ENCODE results near the gene SHTN1. TPM values are rescaled to one million over a fixed set of nuclear protein-coding genes. Genes with fewer than 3 reads are reported as not detected.

SHTN1 gene
- total RNA-seq, 1 donor from 2014 or later = 3.0 TPM

- Histone ChIP-seq H3K4me3 (no peak overlapping the region), H3K4me1 (no peaks in the 10 kb centered on the region), H3K27ac (no peak overlapping the region), H3K9me3 (no peaks in the 10 kb centered on the region), H3K36me3 (no peaks in the 10 kb centered on the region), H3K27me3 (no peaks in the 10 kb centered on the region)
- DNase-seq (ENCODE audit: low spot score in 2 of 2) = no peak
- intact Hi-C loops (cut with DNase I) = no loop called here
- TF ChIP-seq, protein P1, sequence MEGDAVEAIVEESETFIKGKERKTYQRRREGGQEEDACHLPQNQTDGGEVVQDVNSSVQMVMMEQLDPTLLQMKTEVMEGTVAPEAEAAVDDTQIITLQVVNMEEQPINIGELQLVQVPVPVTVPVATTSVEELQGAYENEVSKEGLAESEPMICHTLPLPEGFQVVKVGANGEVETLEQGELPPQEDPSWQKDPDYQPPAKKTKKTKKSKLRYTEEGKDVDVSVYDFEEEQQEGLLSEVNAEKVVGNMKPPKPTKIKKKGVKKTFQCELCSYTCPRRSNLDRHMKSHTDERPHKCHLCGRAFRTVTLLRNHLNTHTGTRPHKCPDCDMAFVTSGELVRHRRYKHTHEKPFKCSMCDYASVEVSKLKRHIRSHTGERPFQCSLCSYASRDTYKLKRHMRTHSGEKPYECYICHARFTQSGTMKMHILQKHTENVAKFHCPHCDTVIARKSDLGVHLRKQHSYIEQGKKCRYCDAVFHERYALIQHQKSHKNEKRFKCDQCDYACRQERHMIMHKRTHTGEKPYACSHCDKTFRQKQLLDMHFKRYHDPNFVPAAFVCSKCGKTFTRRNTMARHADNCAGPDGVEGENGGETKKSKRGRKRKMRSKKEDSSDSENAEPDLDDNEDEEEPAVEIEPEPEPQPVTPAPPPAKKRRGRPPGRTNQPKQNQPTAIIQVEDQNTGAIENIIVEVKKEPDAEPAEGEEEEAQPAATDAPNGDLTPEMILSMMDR (IDR thresholded peaks at IDR 0.05) = no peak
These were observed 20.6 kb downstream of the SHTN1 start for GRCh38 chr10:116984202-116984990.

DNA sequence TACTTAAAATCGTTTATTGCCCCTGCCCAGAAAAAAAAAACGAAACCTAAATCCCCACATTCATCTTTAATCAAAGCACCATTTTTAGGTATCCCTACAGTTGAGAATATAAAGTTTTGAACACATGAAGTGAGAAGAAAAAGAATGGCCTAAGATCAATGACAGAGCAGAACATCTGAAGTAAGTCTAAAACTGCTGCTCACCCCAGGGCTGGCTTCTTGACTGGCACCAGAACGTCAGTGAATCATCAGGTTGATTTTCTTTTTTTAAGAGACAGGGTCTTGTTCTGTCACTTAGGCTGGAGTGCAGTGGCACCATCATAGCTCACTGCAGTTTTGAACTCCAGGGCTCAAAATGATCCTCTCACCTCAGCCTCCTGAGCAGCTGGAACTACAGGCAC, 24.9 kb downstream of the SHTN1 start:
- Histone ChIP-seq H3K9me3 (no peaks in the 10 kb centered on the region), H3K27me3 (no peaks in the 10 kb centered on the region), H3K36me3 (peaks cover 0 to 3% of the 10 kb centered on the region in 2 donors), H3K4me1 (no peaks in the 10 kb centered on the region), H3K4me3 (no peak overlapping the region), H3K27ac (no peak overlapping the region)
- TF ChIP-seq, protein P1 (IDR thresholded peaks at IDR 0.05) = no peak
- DNase-seq (ENCODE audit: low spot score in 2 of 2) = no peak
- intact Hi-C loops (cut with DNase I) = no loop called here

DNA sequence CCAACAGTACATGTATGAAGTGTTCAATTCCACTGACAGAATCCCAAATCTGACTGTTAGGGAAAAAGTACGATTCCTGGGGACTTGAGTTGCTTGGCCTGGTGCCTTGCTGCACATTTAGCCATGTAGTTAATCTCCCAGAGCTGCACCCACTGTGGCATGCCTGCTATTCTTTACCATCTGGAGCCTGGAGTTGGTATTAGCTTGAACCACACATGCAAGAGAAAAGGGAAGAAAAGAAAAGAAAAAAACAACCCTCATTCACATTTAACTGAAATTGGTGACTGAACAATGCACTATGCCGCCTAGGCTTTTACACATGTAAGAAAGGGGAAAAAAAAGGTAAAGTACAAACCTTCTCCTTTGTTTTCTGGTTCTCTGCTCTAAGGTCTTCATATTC, 26.1 kb downstream of the SHTN1 start:
- intact Hi-C loops (cut with DNase I) = no loop called here
- Histone ChIP-seq H3K4me1 (no peaks in the 10 kb centered on the region), H3K27ac (no peak overlapping the region), H3K27me3 (no peaks in the 10 kb centered on the region), H3K36me3 (peaks cover 0 to 3% of the 10 kb centered on the region in 2 donors), H3K9me3 (no peaks in the 10 kb centered on the region), H3K4me3 (no peak overlapping the region)
- TF ChIP-seq, protein P1 (IDR thresholded peaks at IDR 0.05) = no peak
- DNase-seq (ENCODE audit: low spot score in 2 of 2) = no peak

DNA sequence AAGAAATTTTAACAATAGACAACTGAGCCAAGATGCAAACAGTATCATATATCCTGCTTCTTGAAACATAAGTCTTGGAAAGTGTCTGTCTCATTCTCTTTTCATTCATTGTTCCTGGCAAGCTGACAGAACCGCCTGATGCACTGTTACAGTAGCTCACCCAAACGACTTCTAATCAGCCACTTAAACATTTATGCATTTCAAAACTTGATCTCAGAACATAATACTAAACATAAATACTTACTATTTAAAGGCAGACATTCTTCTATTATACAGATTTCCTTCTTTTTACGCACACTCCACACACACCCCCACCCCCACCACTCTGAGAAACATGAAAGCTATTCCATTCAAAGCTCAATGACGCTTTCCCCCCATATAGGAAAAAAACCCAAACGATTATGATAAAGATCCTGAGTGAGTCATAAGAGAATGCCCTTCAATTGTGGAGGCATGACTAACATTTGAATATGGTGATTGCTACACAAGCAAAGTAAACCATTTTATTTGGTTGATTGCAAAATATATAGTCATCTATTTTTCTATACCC, 30.5 kb downstream of the SHTN1 start:
- H3K4me1 ChIP-seq = no peaks in the 10 kb centered on the region
- peaks cover 0 to 3% of the 10 kb centered on the region in 2 donors for H3K36me3 ChIP-seq
- intact Hi-C loops (cut with DNase I) = no loop called here
- H3K27ac ChIP-seq = no peak overlapping the region
- no peaks in the 10 kb centered on the region for H3K27me3 ChIP-seq
- no peaks in the 10 kb centered on the region for H3K9me3 ChIP-seq
- TF ChIP-seq, protein P1 (IDR thresholded peaks at IDR 0.05) = no peak
- no peak overlapping the region for H3K4me3 ChIP-seq
- DNase-seq (ENCODE audit: low spot score in 2 of 2) = no peak

GRCh38 chr10:116973946-116974455, 31.0 kb downstream of the SHTN1 start:
- H3K27ac ChIP-seq = no peak overlapping the region
- no peak for DNase-seq (ENCODE audit: low spot score in 2 of 2)
- H3K27me3 ChIP-seq = no peaks in the 10 kb centered on the region
- H3K9me3 ChIP-seq = no peaks in the 10 kb centered on the region
- H3K4me3 ChIP-seq = no peak overlapping the region
- peaks cover 0 to 3% of the 10 kb centered on the region in 2 donors for H3K36me3 ChIP-seq
- intact Hi-C loops (cut with DNase I) = no loop called here
- no peaks in the 10 kb centered on the region for H3K4me1 ChIP-seq
- TF ChIP-seq, protein P1 (IDR thresholded peaks at IDR 0.05) = no peak

All from ascending aorta (tissue), 2 donors.